ENCODE data around the gene TMEM132D. TPM values are rescaled to one million over a fixed set of nuclear protein-coding genes. Genes with fewer than 3 reads are reported as not detected.

Gene TMEM132D
- total and polyA plus RNA-seq, 4 donors: 0.06 to 0.20 (median 0.13) TPM

GRCh38 chr12:129489100-129489676 is 414.6 kb downstream of the TMEM132D start:
- TF ChIP-seq CTCF (IDR thresholded peaks at IDR 0.05; ENCODE audit: control extremely low read depth, extremely low read depth): no peak

GRCh38 chr12:129486931-129487330 is 416.9 kb downstream of the TMEM132D start:
- no peak overlapping the region for H3K4me3 ChIP-seq
- DNase-seq: no peak
- H3K27me3 ChIP-seq (ENCODE audit: control insufficient read depth in 3 of 3, insufficient read depth in 3 of 3, low read length in 2 of 3): no peaks in the 10 kb centered on the region
- peaks cover 0 to 4% (median 0%) of the 10 kb centered on the region in 4 donors for H3K9me3 ChIP-seq (ENCODE audit: control insufficient read depth in 4 of 4, insufficient read depth in 3 of 4, low read length in 3 of 4)
- H3K4me1 ChIP-seq (ENCODE audit: control insufficient read depth in 5 of 5, insufficient read depth in 5 of 5, low read length in 5 of 5): no peaks in the 10 kb centered on the region
- H3K36me3 ChIP-seq (ENCODE audit: control insufficient read depth in 4 of 4, insufficient read depth in 4 of 4, low read length in 4 of 4): no peaks in the 10 kb centered on the region
- no peak overlapping the region for H3K27ac ChIP-seq (ENCODE audit: low read depth in 1 of 2, low read length in 1 of 2)
- ATAC-seq (ENCODE audit: insufficient read depth, low FRiP score): no peak
- no peak for TF ChIP-seq CTCF (IDR thresholded peaks at IDR 0.05; ENCODE audit: control extremely low read depth, extremely low read depth)
- H3K9ac ChIP-seq (ENCODE audit: insufficient read depth in 1 of 2, low read length in 2 of 2): no peak overlapping the region
- WGBS, 2 donors: 81 to 87% methylated on average over 8 of the region's 8 CpGs

More at GRCh38 chr12:129489100-129489676, 414.6 kb downstream of the TMEM132D start:
- Histone ChIP-seq H3K27me3 (ENCODE audit: control insufficient read depth in 3 of 3, insufficient read depth in 3 of 3, low read length in 2 of 3) (no peaks in the 10 kb centered on the region), H3K9ac (ENCODE audit: insufficient read depth in 1 of 2, low read length in 2 of 2) (no peak overlapping the region), H3K27ac (ENCODE audit: low read depth in 1 of 2, low read length in 1 of 2) (no peak overlapping the region), H3K9me3 (ENCODE audit: control insufficient read depth in 4 of 4, insufficient read depth in 3 of 4, low read length in 3 of 4) (peaks cover 0 to 4% (median 0%) of the 10 kb centered on the region in 4 donors), H3K4me3 (no peak overlapping the region), H3K4me1 (ENCODE audit: control insufficient read depth in 5 of 5, insufficient read depth in 5 of 5, low read length in 5 of 5) (no peaks in the 10 kb centered on the region), H3K36me3 (ENCODE audit: control insufficient read depth in 4 of 4, insufficient read depth in 4 of 4, low read length in 4 of 4) (no peaks in the 10 kb centered on the region)
- ATAC-seq (ENCODE audit: insufficient read depth, low FRiP score) (no peak), DNase-seq (no peak)
- 86 to 87% methylated on average over 1 of the region's 1 CpG for WGBS, 2 donors

- Histone ChIP-seq H3K9me3 (ENCODE audit: control insufficient read depth in 4 of 4, insufficient read depth in 3 of 4, low read length in 3 of 4) (peaks cover 0 to 4% (median 0%) of the 10 kb centered on the region in 4 donors), H3K27ac (ENCODE audit: low read depth in 1 of 2, low read length in 1 of 2) (no peak overlapping the region), H3K36me3 (ENCODE audit: control insufficient read depth in 4 of 4, insufficient read depth in 4 of 4, low read length in 4 of 4) (no peaks in the 10 kb centered on the region), H3K4me1 (ENCODE audit: control insufficient read depth in 5 of 5, insufficient read depth in 5 of 5, low read length in 5 of 5) (no peaks in the 10 kb centered on the region), H3K27me3 (ENCODE audit: control insufficient read depth in 3 of 3, insufficient read depth in 3 of 3, low read length in 2 of 3) (no peaks in the 10 kb centered on the region), H3K4me3 (no peak overlapping the region), H3K9ac (ENCODE audit: insufficient read depth in 1 of 2, low read length in 2 of 2) (no peak overlapping the region)
- no peak for TF ChIP-seq CTCF (IDR thresholded peaks at IDR 0.05; ENCODE audit: control extremely low read depth, extremely low read depth)
- ATAC-seq (ENCODE audit: insufficient read depth, low FRiP score): no peak
- WGBS, 2 donors: 89 to 92% methylated on average over 16 of the region's 16 CpGs
- no peak for DNase-seq
These were observed 420.5 kb downstream of the TMEM132D start for GRCh38 chr12:129483111-129483893.
